CD4-positive, alpha-beta memory T cell (primary cell): Measurements from ENCODE around the gene PKM. TPM values are rescaled to one million over a fixed set of nuclear protein-coding genes. Genes with fewer than 3 reads are reported as not detected.

Experiments
- CTCF ChIA-PET: fragments of 350-600 bp; sonication (Branson Sonifier 250); formaldehyde crosslinking; loops from one replicate; lab custom pipeline; 2021; ENCODE audit warnings: inconsistent platforms; ENCODE audit not compliant: partially characterized antibody; lab: Charles Lee
- POLR2A ChIA-PET: fragments of 350-600 bp; sonication (Branson Sonifier 250); formaldehyde crosslinking; loops from one replicate; lab custom pipeline; 2021; ENCODE audit not compliant: partially characterized antibody; lab: Charles Lee
- DNase-seq, 5 donors: peaks; one replicate each; pipeline versions ENCODE4 v3.0.0 to v3.0.0-alpha.2; 2020 to 2022; ENCODE audit warnings: mixed read lengths in 1 of 5
- H3K27ac ChIP-seq: one replicate; pipeline ENCODE4 v1.7.0; 2013; ENCODE audit warnings: low read depth, low read length
- H3K27me3 ChIP-seq: 2 replicates; pipeline ENCODE4 v1.7.0; 2013; ENCODE audit warnings: mild to moderate bottlenecking, low read length, moderate library complexity; ENCODE audit not compliant: insufficient read depth
- H3K36me3 ChIP-seq: 2 replicates; pipeline ENCODE4 v1.7.0; 2013; ENCODE audit warnings: mild to moderate bottlenecking, low read length, moderate library complexity; ENCODE audit not compliant: insufficient read depth
- H3K4me1 ChIP-seq: 2 replicates; pipeline ENCODE4 v1.7.0; 2013; ENCODE audit warnings: mild to moderate bottlenecking, low read length, moderate library complexity; ENCODE audit not compliant: insufficient read depth
- H3K4me3 ChIP-seq, 2 donors: one replicate each; pipeline ENCODE4 v1.7.0; 2013; ENCODE audit warnings: low read length in 2 of 2, mild to moderate bottlenecking in 1 of 2
- H3K9me3 ChIP-seq, 2 donors: one replicate each; pipeline ENCODE4 v1.7.0; 2013; ENCODE audit warnings: low read length in 2 of 2, control low read depth in 1 of 2; ENCODE audit not compliant: control insufficient read depth in 1 of 2
- H3K27ac Mint-ChIP-seq, 7 donors: one replicate each; pipeline ENCODE4 v1.8.0; 2020 to 2021; ENCODE audit warnings: mixed read lengths in 7 of 7, mild to moderate bottlenecking in 6 of 7, inconsistent platforms in 3 of 7, moderate library complexity in 3 of 7
- H3K27me3 Mint-ChIP-seq, 2 donors: one replicate each; pipeline ENCODE4 v1.8.0; 2020 to 2021; ENCODE audit warnings: mixed read lengths in 2 of 2
- H3K36me3 Mint-ChIP-seq, 2 donors: one replicate each; pipeline ENCODE4 v1.8.0; 2020 to 2021; ENCODE audit warnings: mixed read lengths in 2 of 2, inconsistent platforms in 1 of 2, mild to moderate bottlenecking in 1 of 2
- H3K4me1 Mint-ChIP-seq, 4 donors: one replicate each; pipeline ENCODE4 v1.8.0; 2020 to 2021; ENCODE audit warnings: mixed read lengths in 4 of 4, mild to moderate bottlenecking in 1 of 4
- H3K4me3 Mint-ChIP-seq, 8 donors: one replicate each; pipeline ENCODE4 v1.8.0; 2020 to 2021; ENCODE audit warnings: mixed read lengths in 8 of 8, mild to moderate bottlenecking in 7 of 8, moderate library complexity in 6 of 8, inconsistent platforms in 3 of 8
- H3K9me3 Mint-ChIP-seq, 8 donors: one replicate each; pipeline ENCODE4 v1.8.0; 2020 to 2021; ENCODE audit warnings: mixed read lengths in 8 of 8, mild to moderate bottlenecking in 5 of 8, inconsistent platforms in 3 of 8, moderate library complexity in 1 of 8
- intact Hi-C: fragments of 100-400 bp; cut with micrococcal nuclease; formaldehyde crosslinking; loops from one replicate; pipeline ENCODE4 v1.15.1; 2023
- polyA plus RNA-seq, 2 donors: library from polyadenylated mRNA; unstranded; fragments of 300-500 nt; fragmentation: Illumina TruSeq; gene quantifications; one replicate each; pipeline ENCODE4 v1.2.3, GENCODE V29; 2021
- total RNA-seq, 2 experiments: library from RNA; stranded (reverse); gene quantifications; one replicate each; pipeline ENCODE4 v1.2.3, GENCODE V29; 2021

PKM gene
- total and polyA plus RNA-seq, 4 experiments from 2014 or later: 378 to 658 (median 411) TPM

GRCh38 chr15:72200395-72201237 lies 30.4 kb downstream of the PKM start:
- Mint-ChIP-seq H3K27me3 (peaks cover 0 to 2% of the 10 kb centered on the region in 2 donors), H3K4me1 (peaks cover 0 to 14% (median 9%) of the 10 kb centered on the region in 4 donors), H3K36me3 (peaks cover 61 to 71% of the 10 kb centered on the region in 2 donors), H3K4me3 (no peak overlapping the region), H3K9me3 (peaks cover 0 to 3% (median 0%) of the 10 kb centered on the region in 8 donors), H3K27ac (peak overlapping the region in 4 of 7 donors; percentile 43 to 57 (median 46))
- peaks cover 68% of the 10 kb centered on the region for H3K36me3 ChIP-seq
- H3K4me1 ChIP-seq: peaks cover 4% of the 10 kb centered on the region
- DNase-seq: no peak
- no peaks in the 10 kb centered on the region for H3K27me3 ChIP-seq
- H3K9me3 ChIP-seq: no peaks in the 10 kb centered on the region
- ChIA-PET POLR2A (interaction anchor here (0.9 to 1.7 kb wide), 5 partner anchors 26 to 74 kb away, joined by 3 to 6 read pairs (median 3); partner anchors contain the start of gene PKM), CTCF (interaction anchor here (0.7 to 5.0 kb wide), 23 partner anchors 11 to 331 kb away, joined by 3 to 82 read pairs (median 4); no protein-coding TSS in a partner anchor)
- intact Hi-C loops: loop anchor here (5.0 kb wide), 1 partner anchor 332 kb away; no protein-coding TSS in a partner anchor
- H3K4me3 ChIP-seq: no peak overlapping the region
- H3K27ac ChIP-seq: no peak overlapping the region

DNA sequence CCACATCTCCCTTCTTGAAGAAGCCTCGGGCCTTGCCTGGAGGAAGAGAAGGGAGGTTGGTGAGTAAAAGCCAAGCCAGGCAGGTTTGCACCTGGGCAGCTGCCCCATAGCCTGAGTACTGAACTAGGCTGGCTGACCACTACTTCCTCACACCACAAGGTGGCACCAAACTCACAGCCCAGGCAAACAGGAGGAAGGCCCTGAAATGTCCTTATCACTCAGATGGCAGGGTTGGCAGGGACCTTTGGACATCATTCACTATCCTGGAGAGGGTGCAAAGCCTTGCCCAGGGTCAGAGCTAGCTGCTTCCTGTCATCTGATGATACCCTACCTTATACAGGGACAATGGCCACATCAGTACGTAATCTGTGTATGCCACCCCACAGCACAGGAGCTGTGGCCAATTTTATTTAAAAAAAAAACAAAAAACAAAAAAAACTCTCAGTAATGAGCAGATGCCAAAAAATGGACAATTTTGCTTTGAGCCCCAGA lies 31.2 kb downstream of the PKM start:
- POLR2A ChIA-PET: interaction anchor here (0.9 to 1.3 kb wide), 2 partner anchors 31 to 75 kb away, joined by 3 read pairs; no protein-coding TSS in a partner anchor
- Histone ChIP-seq H3K27me3 (no peaks in the 10 kb centered on the region), H3K27ac (no peak overlapping the region), H3K9me3 (no peaks in the 10 kb centered on the region), H3K4me3 (no peak overlapping the region), H3K4me1 (peaks cover 4% of the 10 kb centered on the region), H3K36me3 (peaks cover 60% of the 10 kb centered on the region)
- Mint-ChIP-seq H3K4me3 (no peak overlapping the region), H3K4me1 (peaks cover 0 to 14% (median 9%) of the 10 kb centered on the region in 4 donors), H3K27ac (peak overlapping the region in 3 of 7 donors; percentile 30 to 53 (median 48)), H3K36me3 (peaks cover 55 to 62% of the 10 kb centered on the region in 2 donors), H3K27me3 (peaks cover 2 to 3% of the 10 kb centered on the region in 2 donors), H3K9me3 (peaks cover 0 to 3% (median 0%) of the 10 kb centered on the region in 8 donors)
- peak; percentile 69 to 78 (median 72) for DNase-seq
- CTCF ChIA-PET: interaction anchor here (0.7 to 5.0 kb wide), 21 partner anchors 12 to 332 kb away, joined by 3 to 82 read pairs (median 5); no protein-coding TSS in a partner anchor
- intact Hi-C loops: loop anchor here (1.0 to 10.0 kb wide), 5 partner anchors 27 to 475 kb away; partner anchors contain the start of gene PARP6

GRCh38 chr15:72199205-72199515 lies 31.8 kb downstream of the PKM start:
- ChIA-PET POLR2A (interaction anchor here (2.5 kb wide), 1 partner anchor 32 kb away, joined by 18 read pairs; the partner anchor contains the start of gene PKM), CTCF (interaction anchor here (1.0 to 5.0 kb wide), 10 partner anchors 11 to 114 kb away, joined by 3 to 82 read pairs (median 12); no protein-coding TSS in a partner anchor)
- H3K4me3 ChIP-seq: no peak overlapping the region
- no peak for DNase-seq
- Mint-ChIP-seq H3K36me3 (peaks cover 49 to 56% of the 10 kb centered on the region in 2 donors), H3K27me3 (peaks cover 2 to 3% of the 10 kb centered on the region in 2 donors), H3K27ac (no peak overlapping the region), H3K4me1 (peaks cover 0 to 14% (median 7%) of the 10 kb centered on the region in 4 donors), H3K9me3 (peaks cover 0 to 3% (median 0%) of the 10 kb centered on the region in 8 donors), H3K4me3 (no peak overlapping the region)
- H3K27me3 ChIP-seq: no peaks in the 10 kb centered on the region
- H3K27ac ChIP-seq: no peak overlapping the region
- H3K36me3 ChIP-seq: peaks cover 54% of the 10 kb centered on the region
- intact Hi-C loops: loop anchor here (1.0 to 10.0 kb wide), 4 partner anchors 27 to 476 kb away; partner anchors contain the start of gene PARP6
- H3K4me1 ChIP-seq: peaks cover 4% of the 10 kb centered on the region
- H3K9me3 ChIP-seq: no peaks in the 10 kb centered on the region

GRCh38 chr15:72198356-72199204 lies 32.4 kb downstream of the PKM start:
- H3K27ac Mint-ChIP-seq: peak overlapping the region in 2 of 7 donors; percentile 51 to 69
- Histone ChIP-seq H3K9me3 (no peaks in the 10 kb centered on the region), H3K36me3 (peaks cover 48% of the 10 kb centered on the region), H3K4me3 (no peak overlapping the region), H3K27me3 (no peaks in the 10 kb centered on the region), H3K4me1 (peaks cover 4% of the 10 kb centered on the region), H3K27ac (no peak overlapping the region)
- peak in 2 of 5 donors; percentile 6 to 12 for DNase-seq
- peaks cover 2 to 3% of the 10 kb centered on the region in 2 donors for H3K27me3 Mint-ChIP-seq
- ChIA-PET CTCF (interaction anchor here (0.8 to 5.0 kb wide), 9 partner anchors 12 to 115 kb away, joined by 3 to 82 read pairs (median 14); no protein-coding TSS in a partner anchor), POLR2A (interaction anchor here (1.4 to 2.5 kb wide), 2 partner anchors 28 to 32 kb away, joined by 7 to 18 read pairs; partner anchors contain the start of gene PKM)
- H3K9me3 Mint-ChIP-seq: peaks cover 0 to 3% (median 0%) of the 10 kb centered on the region in 8 donors
- intact Hi-C loops: loop anchor here (1.0 to 10.0 kb wide), 4 partner anchors 28 to 476 kb away; partner anchors contain the start of gene PARP6
- peaks cover 45 to 50% of the 10 kb centered on the region in 2 donors for H3K36me3 Mint-ChIP-seq
- peaks cover 0 to 14% (median 7%) of the 10 kb centered on the region in 4 donors for H3K4me1 Mint-ChIP-seq
- H3K4me3 Mint-ChIP-seq: peak overlapping the region in 1 of 8 donors; percentile 75

GRCh38 chr15:72197460-72198355 lies 33.3 kb downstream of the PKM start, which contains the start of gene GRAMD2A:
Gene GRAMD2A, minus strand, starts transcription at chr15:72197787.
- Mint-ChIP-seq H3K27me3 (peaks cover 2 to 3% of the 10 kb centered on the region in 2 donors), H3K4me1 (peaks cover 0 to 13% (median 7%) of the 10 kb centered on the region in 4 donors), H3K27ac (peak within 1 kb of the TSS in 1 of 7 donors; percentile 8), H3K9me3 (peaks cover 0 to 3% (median 0%) of the 10 kb centered on the region in 8 donors), H3K4me3 (peak within 1 kb of the TSS; percentile 10 to 80 (median 72)), H3K36me3 (peaks cover 36 to 41% of the 10 kb centered on the region in 2 donors)
- Histone ChIP-seq H3K27me3 (no peaks in the 10 kb centered on the region), H3K4me3 (no peak within 1 kb of the TSS), H3K27ac (no peak within 1 kb of the TSS), H3K4me1 (peaks cover 4% of the 10 kb centered on the region), H3K36me3 (peaks cover 39% of the 10 kb centered on the region), H3K9me3 (no peaks in the 10 kb centered on the region)
- intact Hi-C loops: loop anchor here (5.0 to 10.0 kb wide), 2 partner anchors 75 to 477 kb away; partner anchors contain the start of gene PARP6
- ChIA-PET CTCF (interaction anchor here (0.6 to 4.8 kb wide), 7 partner anchors 13 to 556 kb away, joined by 3 to 82 read pairs (median 4); no protein-coding TSS in a partner anchor), POLR2A (interaction anchor here (1.4 to 2.5 kb wide), 2 partner anchors 29 to 33 kb away, joined by 7 to 18 read pairs; partner anchors contain the start of gene PKM)
- DNase-seq: peak in 1 of 5 donors; percentile 4
